OCI-LY7 (cell line): ENCODE measurements around the gene CACNA2D4. TPM values are rescaled to one million over a fixed set of nuclear protein-coding genes. Genes with fewer than 3 reads are reported as not detected.

ENCODE experiments used
- BruUV-seq: library from RNA; stranded (reverse); fragments of 400-500 nt; replicated peaks from 2 replicates; lab custom pipeline; 2021; lab: Mats Ljungman, UMichigan
- CTCF ChIA-PET: fragments of 300-600 bp; sonication (Branson Sonifier 250); formaldehyde crosslinking; loops from one replicate; lab custom pipeline; 2022; ENCODE audit warnings: antibody characterized with exemption; ENCODE audit not compliant: unreplicated experiment; lab: Charles Lee
- POLR2A ChIA-PET: fragments of 300-600 bp; sonication (Branson Sonifier 250); formaldehyde crosslinking; loops from one replicate; lab custom pipeline; 2022; ENCODE audit warnings: antibody characterized with exemption; lab: Charles Lee
- DNase-seq: peaks from one replicate; pipeline ENCODE4 v3.0.0-alpha.2; 2015; ENCODE audit warnings: low spot score
- H2AFZ ChIP-seq: fragments of 200-600 bp; sonication (generic), shearing (Covaris generic); 2 replicates; pipeline ENCODE4 v1.6.1; 2014; ENCODE audit warnings: mild to moderate bottlenecking, antibody characterized with exemption, low read length, moderate library complexity
- H3K27ac ChIP-seq: fragments of 200-600 bp; sonication (generic); 2 replicates; pipeline ENCODE4 v1.5.1; 2014; ENCODE audit warnings: mixed run types, low read depth, mild to moderate bottlenecking, moderate library complexity, low read length, inconsistent platforms; ENCODE audit not compliant: poor library complexity, severe bottlenecking
- H3K36me3 ChIP-seq: fragments of 200-600 bp; sonication (generic); 2 replicates; pipeline ENCODE4 v1.6.1; 2014; ENCODE audit warnings: mild to moderate bottlenecking, antibody characterized with exemption, low read length, moderate library complexity, mixed read lengths; ENCODE audit not compliant: insufficient read depth
- H3K4me1 ChIP-seq: fragments of 200-600 bp; sonication (generic); 2 replicates; pipeline ENCODE4 v1.5.1; 2014; ENCODE audit warnings: mild to moderate bottlenecking, low read length; ENCODE audit not compliant: insufficient read depth, poor library complexity, severe bottlenecking
- H3K4me2 ChIP-seq: fragments of 200-600 bp; sonication (generic); 2 replicates; pipeline ENCODE4 v1.6.1; 2014; ENCODE audit warnings: mild to moderate bottlenecking, low read length
- H3K4me3 ChIP-seq: fragments of 200-600 bp; sonication (generic); 2 replicates; pipeline ENCODE4 v1.5.1; 2014; ENCODE audit warnings: mild to moderate bottlenecking, low read depth, low read length; ENCODE audit not compliant: poor library complexity, severe bottlenecking
- H3K79me2 ChIP-seq: fragments of 200-600 bp; sonication (generic); 2 replicates; pipeline ENCODE4 v1.6.1; 2016; ENCODE audit warnings: low read depth, mild to moderate bottlenecking, low read length, moderate library complexity, mixed read lengths; ENCODE audit not compliant: insufficient read depth
- H3K9me2 ChIP-seq: fragments of 200-600 bp; sonication (generic); 2 replicates; pipeline ENCODE4 v1.6.1; 2016; ENCODE audit warnings: mild to moderate bottlenecking, low read length, mixed read lengths; ENCODE audit not compliant: insufficient read depth
- H3K9me3 ChIP-seq: fragments of 200-600 bp; sonication (generic); 2 replicates; pipeline ENCODE4 v1.6.1; 2014; ENCODE audit warnings: mild to moderate bottlenecking, mixed run types, low read length, mixed read lengths
- H4K20me1 ChIP-seq: fragments of 200-600 bp; sonication (generic); 2 replicates; pipeline ENCODE4 v1.6.1; 2014; ENCODE audit warnings: mild to moderate bottlenecking, antibody characterized with exemption, low read length, moderate library complexity, mixed read lengths; ENCODE audit not compliant: insufficient read depth
- CTCF ChIP-seq: fragments of 200-600 bp; sonication (generic); conservative IDR thresholded peaks from 2 replicates; pipeline ENCODE4 v1.5.1; 2014; ENCODE audit warnings: mild to moderate bottlenecking, antibody characterized with exemption, low read length, moderate library complexity, mixed read lengths
- EZH2phosphoT487 ChIP-seq: fragments of 200-600 bp; sonication (generic); IDR thresholded peaks from 2 replicates; pipeline ENCODE4 v1.6.1; 2018; ENCODE audit warnings: low read depth, borderline replicate concordance, mild to moderate bottlenecking, mixed run types, antibody characterized with exemption, low read length, moderate library complexity, mixed read lengths
- intact Hi-C: fragments of 100-400 bp; cut with micrococcal nuclease; formaldehyde crosslinking; loops from one replicate; pipeline ENCODE4 v1.10.0; 2022; ENCODE audit not compliant: unreplicated experiment
- total RNA-seq, 2 experiments: library from RNA; depleted of rRNA in 1 of 2; stranded (reverse); fragments of >200 nt in 1 of 2; shearing (Covaris generic) in 1 of 2; gene quantifications; 2 replicates each; pipeline ENCODE4 v1.2.3, GENCODE V29; 2014 to 2022

The CACNA2D4 gene
- total RNA-seq, 2 experiments from 2014 or later = 0.13 TPM; not detected in 1

DNA sequence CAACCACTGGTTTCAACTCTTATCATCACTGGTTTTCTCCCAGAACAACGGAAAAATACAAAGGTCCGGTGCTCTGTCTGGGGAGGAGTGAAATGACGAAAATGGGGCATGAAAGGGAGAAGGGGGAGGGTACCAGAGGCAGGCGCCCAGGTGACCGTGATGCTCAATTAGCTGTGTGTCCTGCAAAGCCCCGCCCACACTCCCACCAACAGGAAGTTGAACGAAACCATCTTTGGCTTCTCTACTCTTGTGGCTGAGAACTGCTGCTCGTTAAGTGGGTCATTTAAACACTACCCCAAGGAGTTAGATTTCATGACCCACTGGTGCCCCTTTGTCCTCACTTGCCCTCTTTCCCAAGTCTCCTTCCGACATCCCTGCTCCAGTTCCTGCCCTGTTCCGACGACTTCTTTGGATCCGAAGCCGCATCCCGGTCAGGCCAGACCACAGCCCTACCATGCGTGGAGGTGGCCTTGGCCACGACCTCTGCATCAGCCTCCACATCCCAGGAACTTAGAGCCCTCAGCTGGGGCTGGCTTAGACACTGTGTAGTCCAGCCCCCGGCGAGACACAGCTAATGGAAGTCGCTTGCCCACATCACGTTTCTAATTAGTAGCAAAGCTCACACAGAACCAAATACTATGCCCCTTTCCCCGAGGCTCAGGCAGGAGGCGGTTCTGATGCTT, 109.5 kb downstream of the CACNA2D4 start:
- peaks cover 3% of the 10 kb centered on the region for H3K4me1 ChIP-seq
- intact Hi-C loops = no loop called here
- H4K20me1 ChIP-seq = no peaks in the 10 kb centered on the region
- no peaks in the 10 kb centered on the region for H3K9me2 ChIP-seq
- H3K27ac ChIP-seq = no peak overlapping the region
- H3K79me2 ChIP-seq = no peaks in the 10 kb centered on the region
- ChIA-PET CTCF (no interaction called here), POLR2A (no interaction called here)
- H3K36me3 ChIP-seq = no peaks in the 10 kb centered on the region
- no peak overlapping the region for H3K4me2 ChIP-seq
- BruUV-seq = no TSS peak
- H3K4me3 ChIP-seq = no peak overlapping the region
- no peak for DNase-seq
- H3K9me3 ChIP-seq = no peaks in the 10 kb centered on the region
- TF ChIP-seq EZH2phosphoT487 = no peak
- H2AFZ ChIP-seq = 0 out of 2 replicates have a peak overlapping the region, but pooled peaks have one; percentile 17

DNA sequence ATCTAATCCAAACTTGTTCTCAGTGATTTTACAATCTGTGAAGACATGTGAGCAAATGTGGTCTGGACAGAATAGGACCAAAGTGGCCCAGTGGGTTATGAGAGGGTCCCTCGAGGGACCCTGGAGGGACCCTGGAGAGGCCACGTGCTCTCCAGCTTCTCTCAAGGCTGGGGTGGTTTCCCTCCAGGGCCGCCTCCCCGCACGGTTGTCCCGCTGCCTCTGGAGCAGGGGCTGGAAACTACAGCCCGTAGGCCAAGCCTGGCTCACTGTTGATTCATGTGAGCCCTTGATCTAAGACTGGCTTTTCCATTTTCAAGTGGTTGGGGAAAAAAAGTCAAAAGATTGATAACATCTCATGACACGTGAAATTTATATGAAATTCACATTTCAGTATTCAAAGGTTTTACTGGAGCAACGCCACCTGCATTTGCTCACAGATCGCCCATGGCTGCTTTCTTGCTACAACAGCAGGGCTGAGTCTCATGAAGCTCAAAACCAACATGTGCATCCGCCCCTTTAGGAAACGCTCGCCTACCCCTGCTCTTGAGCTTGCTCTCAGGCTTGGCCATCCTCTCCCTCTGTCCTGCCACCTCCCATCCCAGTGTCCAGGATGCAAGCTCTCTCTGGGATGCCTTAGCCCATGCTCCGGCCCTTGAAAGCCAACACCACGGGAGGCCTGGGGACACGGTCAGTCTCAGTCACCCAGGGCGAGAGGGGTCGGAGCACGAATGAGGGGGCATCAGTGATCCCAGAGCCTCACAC, 110.2 kb downstream of the CACNA2D4 start:
- H3K4me3 ChIP-seq = no peak overlapping the region
- no peak overlapping the region for H3K27ac ChIP-seq
- no peak overlapping the region for H3K4me2 ChIP-seq
- H3K9me3 ChIP-seq = no peaks in the 10 kb centered on the region
- no peaks in the 10 kb centered on the region for H3K36me3 ChIP-seq
- CTCF ChIA-PET = no interaction called here
- no peak overlapping the region for H2AFZ ChIP-seq
- H4K20me1 ChIP-seq = no peaks in the 10 kb centered on the region
- no peaks in the 10 kb centered on the region for H3K9me2 ChIP-seq
- peaks cover 3% of the 10 kb centered on the region for H3K4me1 ChIP-seq
- no peak for TF ChIP-seq EZH2phosphoT487
- no peak for TF ChIP-seq CTCF
- no TSS peak for BruUV-seq
- POLR2A ChIA-PET = no interaction called here
- no peaks in the 10 kb centered on the region for H3K79me2 ChIP-seq
- DNase-seq = no peak
- intact Hi-C loops = no loop called here

DNA sequence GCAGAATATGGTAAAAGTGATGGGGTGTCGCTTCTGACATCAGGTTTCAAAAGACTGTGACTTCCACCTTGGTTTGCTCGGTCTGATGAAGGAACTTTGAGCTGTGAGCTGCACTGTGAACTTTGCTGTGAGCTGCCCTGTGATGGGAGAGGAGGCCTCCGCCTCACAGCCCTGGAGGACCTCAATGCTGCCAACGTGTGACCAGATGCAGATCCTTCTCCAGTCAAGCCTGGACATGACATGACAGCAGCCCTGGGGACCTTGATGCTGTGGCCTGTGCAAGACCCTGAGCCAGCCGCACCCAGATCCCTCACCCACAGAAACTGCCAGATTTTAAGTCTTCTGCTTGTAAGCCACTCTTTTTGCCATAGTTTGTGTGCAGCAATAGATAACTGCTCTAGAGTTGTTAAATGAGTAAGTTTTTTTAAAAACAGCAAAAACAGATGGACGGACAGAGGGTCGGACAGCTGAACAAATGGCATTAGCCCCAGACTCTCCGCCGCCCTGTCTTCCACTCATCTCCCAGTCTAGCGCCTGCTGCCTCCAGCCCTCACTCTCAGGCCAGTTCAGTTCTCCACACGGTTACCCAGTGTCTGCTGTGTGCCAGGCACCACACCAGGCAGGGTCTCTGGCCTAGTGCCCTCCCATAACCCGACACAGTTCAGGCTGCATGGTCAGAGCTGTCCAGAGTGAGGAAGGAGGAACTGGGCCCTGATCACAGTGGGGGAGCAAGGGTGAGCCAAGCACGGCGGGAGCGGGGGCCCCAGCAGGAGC, 111.2 kb downstream of the CACNA2D4 start:
- H3K4me3 ChIP-seq = no peak overlapping the region
- TF ChIP-seq EZH2phosphoT487 = no peak
- TF ChIP-seq CTCF = no peak
- POLR2A ChIA-PET = no interaction called here
- H3K27ac ChIP-seq = no peak overlapping the region
- H3K9me2 ChIP-seq = no peaks in the 10 kb centered on the region
- DNase-seq = no peak
- CTCF ChIA-PET = no interaction called here
- H4K20me1 ChIP-seq = no peaks in the 10 kb centered on the region
- H3K36me3 ChIP-seq = no peaks in the 10 kb centered on the region
- intact Hi-C loops = no loop called here
- H3K9me3 ChIP-seq = no peaks in the 10 kb centered on the region
- no peaks in the 10 kb centered on the region for H3K79me2 ChIP-seq
- H2AFZ ChIP-seq = no peak overlapping the region
- H3K4me2 ChIP-seq = no peak overlapping the region
- BruUV-seq = no TSS peak
- peaks cover 3% of the 10 kb centered on the region for H3K4me1 ChIP-seq
